K562 (cell line): ENCODE measurements around the gene SCMH1. TPM values are rescaled to one million over a fixed set of nuclear protein-coding genes. Genes with fewer than 3 reads are reported as not detected.

Source experiments
- ZNF318 ChIP-seq, 2 experiments: fragments of 450-650 bp; IDR thresholded peaks; 2 replicates each; pipeline ENCODE4 v1.6.1; 2016; ENCODE audit warnings: mild to moderate bottlenecking in 2 of 2, borderline replicate concordance in 1 of 2, low read depth in 1 of 2, moderate library complexity in 1 of 2
- polyA plus RNA-seq, 8 experiments: library from polyadenylated mRNA; depleted of rRNA in 4 of 8; stranded (reverse) in 5 of 8; unstranded in 3 of 8; fragments of >200 nt; fragmentation: Nextera tagmentation in 2 of 8; fragmentation: Illumina TruSeq in 1 of 8; extraction: Ambion mirVana in 2 of 8; extraction: Trizol in 1 of 8; gene quantifications; 2 replicates each; pipeline versions ENCODE4 v1.2.1 to v1.2.3, GENCODE V29; 2011 to 2014; ENCODE audit warnings: inconsistent platforms in 1 of 8, missing spikeins in 1 of 8
- total RNA-seq, 7 experiments: library from RNA; depleted of rRNA in 6 of 7; stranded (reverse); fragments of >200 nt in 6 of 7; fragmentation: Illumina TruSeq in 2 of 7; extraction: Trizol in 2 of 7; gene quantifications; 2 replicates each; pipeline versions ENCODE4 v1.2.1 to v1.2.3, GENCODE V29; 2011 to 2021; ENCODE audit warnings: low replicate concordance in 1 of 7

Gene SCMH1
- total and polyA plus RNA-seq, 9 of the 15 experiments (the other 6 are each of a cell fraction or from before 2014, with no cell fraction given), result 8.5 to 37.0 (median 26.8) TPM

DNA sequence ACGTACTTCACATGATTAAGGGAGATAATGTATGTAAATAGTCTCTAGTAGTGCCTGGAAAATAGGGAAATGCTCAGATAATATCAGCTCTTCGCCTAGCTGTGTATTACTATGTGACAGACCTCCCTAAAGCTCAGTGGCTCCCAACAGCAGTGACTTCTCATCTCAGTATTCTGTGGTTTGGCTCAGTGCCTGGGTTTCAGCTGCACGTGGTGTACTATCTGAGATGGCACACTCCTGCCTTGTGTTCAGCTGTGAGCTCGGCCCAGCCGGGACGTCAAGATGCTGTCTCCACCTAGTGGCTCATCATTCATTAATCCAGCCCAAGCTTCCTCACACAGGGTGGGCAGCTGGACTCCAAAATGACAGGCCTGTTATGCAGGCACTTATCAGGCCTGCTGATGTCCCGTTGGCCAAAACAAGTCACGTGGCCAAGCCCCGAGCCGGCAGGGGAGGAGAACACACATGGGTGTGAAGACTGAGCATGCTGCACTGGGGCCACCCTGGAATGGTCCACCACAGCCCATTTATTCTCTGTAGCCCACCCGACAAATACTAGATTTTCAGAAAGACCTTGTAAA lies 238.4 kb downstream of the SCMH1 start (continued):
- TF ChIP-seq ZNF318 (IDR thresholded peaks at IDR 0.05; ENCODE audit: borderline replicate concordance in 1 of 2, low read depth in 1 of 2), result peak in 1 of 2 experiments; percentile 100; a peak in 2 of 4 replicates
- TF ChIP-seq, all 486 proteins: peak for 194
